GM18868 (cell line): Measurements from ENCODE around the gene VSIG10L.
A peak's percentile ranks its signal among the peaks of the same experiment; 100 is the strongest.

Experiments
- ATAC-seq: cut with Tn5 transposase; IDR thresholded peaks from one replicate; pipeline ENCODE4 v1.9.1; 2021; ENCODE audit warnings: mild to moderate bottlenecking, moderate library complexity; ENCODE audit not compliant: unreplicated experiment

The VSIG10L gene

DNA sequence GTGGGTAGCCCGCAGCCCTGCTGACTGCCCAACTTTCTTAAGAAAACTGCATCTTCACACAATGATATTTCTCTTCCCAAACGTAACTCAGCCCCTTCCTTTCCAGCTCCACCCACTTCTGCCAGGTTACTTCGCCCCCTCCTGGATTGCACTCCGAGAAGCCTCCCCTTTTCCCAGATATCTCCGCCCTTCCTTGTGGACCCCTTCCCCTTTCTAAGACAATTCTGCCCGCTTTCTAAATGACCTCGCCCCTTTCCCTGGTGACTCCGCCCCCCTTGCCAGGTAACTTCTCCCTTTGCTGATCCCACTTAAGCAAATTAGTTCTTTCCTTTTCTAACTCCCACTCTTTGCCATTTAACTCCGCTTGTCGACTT is 2.6 kb downstream of the VSIG10L start:
- ATAC-seq, result no peak

DNA sequence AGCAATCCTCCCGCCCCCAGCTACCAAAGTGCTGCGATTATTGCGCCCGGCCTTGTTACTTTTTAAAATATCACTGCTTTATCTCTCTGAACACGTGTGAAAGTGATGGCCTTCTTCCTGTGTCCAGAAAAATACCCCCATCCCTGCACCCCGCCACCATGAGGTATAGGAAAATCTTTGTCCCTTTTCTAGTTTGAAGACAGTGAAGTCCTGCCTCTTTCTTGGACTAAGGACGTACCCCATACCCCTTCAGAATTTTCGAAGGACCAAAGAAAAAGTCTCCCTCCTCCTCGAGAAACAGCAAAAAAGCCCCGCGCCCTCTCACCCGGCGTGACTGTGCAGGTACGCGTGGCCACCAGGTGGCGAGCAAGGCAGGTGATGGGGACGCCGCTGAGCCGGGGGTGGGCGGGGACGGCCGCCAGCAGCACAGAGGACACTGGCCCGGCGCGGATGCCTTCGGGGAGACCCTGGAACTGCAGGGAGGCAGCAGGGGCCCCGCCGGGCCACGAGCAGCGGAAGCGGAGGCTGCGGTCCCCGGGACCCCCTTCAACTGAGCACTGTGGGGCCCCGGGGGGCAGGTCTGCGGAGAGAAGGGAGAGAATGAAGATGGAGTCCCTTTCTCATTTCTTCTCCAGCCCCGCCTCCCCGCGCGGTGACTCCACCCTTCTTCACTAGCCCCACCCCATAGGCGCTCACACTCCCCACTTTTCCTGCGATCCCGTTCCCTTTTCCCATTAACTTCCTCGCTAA is 3.2 kb downstream of the VSIG10L start:
- ATAC-seq, result peak; percentile 60

DNA sequence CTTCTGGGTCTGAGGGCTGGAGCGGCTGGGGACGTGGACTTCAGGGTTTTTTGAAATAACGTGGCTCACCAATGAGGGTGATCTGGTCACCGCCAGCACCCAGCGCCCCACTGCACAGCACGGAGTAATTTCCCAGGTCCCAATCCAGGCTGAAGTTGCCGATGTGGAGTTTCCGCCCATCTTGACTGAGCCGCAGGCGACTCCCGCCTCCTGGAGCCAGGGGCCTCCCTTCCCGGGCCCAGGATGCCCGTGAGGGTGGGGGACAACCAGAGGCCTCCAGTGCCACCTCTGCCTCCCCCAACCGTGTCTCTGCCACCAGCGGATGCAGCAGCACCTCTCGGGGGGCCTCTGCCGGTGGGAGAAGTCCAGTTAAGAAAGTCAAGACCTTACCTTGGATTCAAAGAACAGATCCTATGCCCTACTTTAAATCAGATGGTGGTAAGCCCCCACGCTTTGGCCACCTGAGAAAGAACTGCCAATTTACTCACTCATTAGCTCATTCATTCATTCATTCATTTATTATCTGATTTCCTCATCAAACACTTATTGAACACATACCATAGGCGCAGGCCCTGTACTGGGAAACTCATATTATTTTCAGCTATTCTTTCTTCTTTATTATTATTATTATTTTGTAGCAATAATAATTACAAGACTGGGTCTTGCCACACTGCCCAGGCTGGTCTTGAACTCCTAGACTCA is 3.9 kb downstream of the VSIG10L start:
- ATAC-seq, result no peak

DNA sequence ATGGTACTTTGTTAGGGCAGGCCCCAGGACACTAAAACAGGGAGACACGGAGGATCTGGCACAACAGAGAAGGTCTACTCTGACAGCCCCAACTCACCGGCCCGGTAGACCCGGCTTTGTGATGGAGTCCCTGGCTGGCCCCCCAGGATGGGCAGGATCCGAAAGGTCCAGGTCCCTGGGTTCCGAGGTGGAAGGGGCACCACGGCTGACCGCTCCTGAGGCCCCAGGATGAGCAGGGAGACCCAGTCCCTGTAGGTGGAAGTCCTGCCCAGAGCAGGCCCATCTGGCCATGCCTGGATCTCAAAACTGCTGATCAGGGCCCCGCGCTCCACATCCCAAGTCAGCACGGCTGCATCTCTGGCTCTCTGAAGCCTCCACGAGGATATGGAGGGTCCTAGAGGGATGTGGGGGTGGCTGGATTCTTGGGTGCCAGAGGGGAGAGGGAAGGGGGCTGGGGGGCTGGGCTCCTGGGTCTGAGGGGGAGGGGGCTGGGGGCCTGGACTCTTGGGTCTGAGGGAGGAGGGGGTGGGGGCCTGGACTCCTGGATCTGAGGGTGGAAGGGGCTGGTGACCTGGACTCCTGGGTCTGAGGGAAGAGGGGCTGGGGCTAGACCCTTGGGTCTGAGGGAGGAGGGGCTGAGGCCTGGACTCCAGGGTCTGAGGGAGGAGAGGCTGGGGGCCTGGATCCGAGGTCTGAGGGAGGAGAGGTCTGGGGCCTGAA is 4.6 kb downstream of the VSIG10L start:
- no peak for ATAC-seq

DNA sequence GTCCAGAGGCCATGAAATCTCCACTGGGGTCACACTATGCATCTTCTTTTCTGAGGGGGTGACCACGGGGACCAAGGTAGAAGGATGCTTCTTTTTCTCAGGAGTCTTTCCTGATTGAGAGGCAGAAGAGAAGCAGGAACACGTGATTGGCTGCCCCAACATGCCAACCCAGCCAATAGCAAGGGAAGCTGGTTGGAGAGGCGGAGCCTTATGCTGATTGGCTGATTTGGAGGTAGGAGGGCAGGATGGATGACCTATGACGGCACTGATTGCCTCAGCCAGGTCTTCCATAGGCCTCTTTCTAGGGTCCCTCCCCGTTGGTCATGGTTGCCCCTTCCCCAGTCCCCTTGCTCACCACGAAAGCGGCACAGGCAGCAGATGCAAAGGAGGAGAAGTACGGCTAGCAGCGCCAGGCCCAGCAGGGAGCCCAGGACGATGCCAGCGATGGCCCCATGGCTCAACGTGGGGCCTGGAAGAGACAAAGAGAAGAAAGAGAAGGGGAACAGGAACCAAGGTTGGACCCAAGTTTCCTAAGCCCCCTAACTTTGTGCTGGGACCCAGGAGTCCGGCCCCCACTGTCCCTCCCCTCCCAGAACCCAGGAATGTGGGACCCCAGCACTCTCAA is 8.0 kb downstream of the VSIG10L start:
- no peak for ATAC-seq

DNA sequence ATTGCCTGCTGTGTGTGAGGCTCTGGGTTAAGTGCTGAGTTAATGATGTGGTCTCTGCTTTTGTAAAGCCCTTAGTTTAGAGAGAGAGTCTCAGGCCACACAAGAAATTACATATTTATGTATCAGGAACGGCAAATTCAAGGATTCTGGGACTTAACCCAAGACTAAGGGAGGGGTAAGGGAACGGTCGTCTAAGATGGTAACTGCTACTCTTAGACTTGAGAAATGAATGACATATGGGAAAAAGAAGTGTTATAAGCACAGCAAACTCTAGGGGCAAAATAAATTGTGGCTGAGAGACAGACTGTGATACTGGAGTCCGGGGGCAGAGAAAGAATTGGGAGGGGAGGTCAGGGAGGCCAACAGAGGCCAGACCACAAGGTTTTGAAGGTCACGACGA is 10.2 kb downstream of the VSIG10L start:
- no peak for ATAC-seq

DNA sequence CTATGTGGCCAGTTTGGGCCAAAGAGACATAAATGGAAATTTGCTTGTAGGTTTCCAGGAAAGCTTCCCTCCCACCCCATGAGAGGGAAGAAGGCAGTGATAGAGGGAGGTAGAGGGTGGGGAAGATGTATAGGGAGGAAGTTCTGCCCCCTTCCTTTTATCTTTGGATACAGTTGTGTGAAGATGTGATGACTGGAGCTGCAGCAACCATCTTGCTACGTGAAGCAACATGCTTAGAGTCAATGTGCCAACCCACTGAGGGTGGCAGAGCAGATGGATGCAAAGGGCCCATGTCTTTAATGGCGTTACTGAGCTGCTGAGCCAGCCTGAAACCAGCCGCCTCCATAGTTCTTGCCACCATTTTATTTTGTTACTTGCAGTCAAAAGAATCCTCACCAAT is 10.7 kb downstream of the VSIG10L start:
- no peak for ATAC-seq

DNA sequence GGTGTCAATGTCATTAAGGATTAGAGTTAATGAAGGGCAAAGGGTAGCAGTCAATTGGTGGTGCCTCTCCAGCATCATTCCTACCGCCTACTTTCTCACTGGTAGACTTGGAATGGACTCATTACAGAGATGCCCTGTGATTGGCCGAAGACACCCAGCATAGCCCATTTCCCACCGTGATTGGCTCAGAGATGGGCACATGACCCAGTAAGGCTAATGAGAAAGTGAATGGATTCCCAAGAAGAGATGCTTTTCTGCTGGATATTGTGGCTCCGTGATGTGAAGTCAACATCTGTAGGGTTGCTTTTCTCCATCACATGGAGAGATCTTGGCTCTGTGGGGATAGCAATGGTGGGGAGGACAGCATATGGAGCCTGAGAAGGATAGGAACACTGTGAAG is 11.6 kb downstream of the VSIG10L start:
- no peak for ATAC-seq

DNA sequence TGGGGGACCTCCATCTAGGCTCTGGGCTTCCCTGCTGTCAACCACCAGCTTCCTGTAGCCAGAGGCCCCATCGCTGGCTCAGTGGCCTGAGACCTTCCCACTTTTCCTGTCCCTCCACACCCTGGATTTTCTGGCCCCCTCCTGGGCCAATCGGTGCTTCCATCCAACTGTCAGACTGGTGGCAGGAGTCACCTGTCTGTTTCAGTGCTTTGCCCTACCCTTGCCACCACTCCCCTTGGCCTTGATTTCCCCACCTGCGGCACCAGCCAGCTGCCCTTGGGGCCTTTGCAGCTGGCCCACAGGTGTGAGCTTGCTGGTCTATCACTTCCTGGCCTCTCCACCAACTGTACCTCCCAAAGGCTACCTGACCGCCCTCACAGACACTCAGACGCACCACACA is 12.5 kb downstream of the VSIG10L start:
- ATAC-seq, result no peak

DNA sequence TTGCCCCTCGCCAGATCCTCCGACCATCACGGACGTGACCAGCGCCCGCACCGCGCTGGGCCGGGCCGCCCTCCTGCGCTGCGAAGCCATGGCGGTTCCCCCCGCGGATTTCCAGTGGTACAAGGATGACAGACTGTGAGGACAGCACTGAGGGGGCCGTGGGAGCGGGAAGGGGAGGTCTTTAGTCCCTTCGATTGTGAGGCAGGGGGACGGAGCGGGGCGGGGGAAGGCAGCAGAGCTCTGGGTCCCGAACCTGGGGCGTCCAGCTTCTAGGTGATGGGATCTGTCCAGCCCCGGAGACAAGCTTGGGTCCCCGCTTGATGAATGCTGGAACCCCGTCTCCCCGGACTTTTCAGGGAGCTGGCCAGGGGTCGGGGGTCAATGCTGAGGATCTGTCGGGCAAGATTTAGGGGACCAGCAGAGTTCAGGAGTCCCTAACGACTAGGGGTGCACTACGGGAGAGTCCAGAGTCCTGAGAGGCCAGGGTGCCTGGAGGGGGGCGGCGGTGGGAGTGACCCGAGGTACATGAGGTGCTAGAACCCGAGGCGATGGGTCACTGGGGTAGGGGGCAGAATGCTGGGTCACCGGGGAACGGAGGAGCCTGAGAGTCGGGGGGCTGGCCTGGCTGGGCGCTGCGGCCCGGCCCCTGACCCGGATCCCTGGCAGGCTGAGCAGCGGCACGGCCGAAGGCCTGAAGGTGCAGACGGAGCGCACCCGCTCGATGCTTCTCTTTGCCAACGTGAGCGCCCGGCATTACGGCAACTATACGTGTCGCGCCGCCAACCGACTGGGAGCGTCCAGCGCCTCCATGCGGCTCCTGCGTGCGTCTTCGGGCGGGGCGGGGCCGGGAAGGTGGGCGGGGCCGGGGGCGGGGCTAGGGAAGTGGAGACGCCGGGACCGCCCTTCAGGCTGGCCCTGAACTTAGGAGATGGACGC is 14.6 kb downstream of the VSIG10L start:
- ATAC-seq, result no peak

DNA sequence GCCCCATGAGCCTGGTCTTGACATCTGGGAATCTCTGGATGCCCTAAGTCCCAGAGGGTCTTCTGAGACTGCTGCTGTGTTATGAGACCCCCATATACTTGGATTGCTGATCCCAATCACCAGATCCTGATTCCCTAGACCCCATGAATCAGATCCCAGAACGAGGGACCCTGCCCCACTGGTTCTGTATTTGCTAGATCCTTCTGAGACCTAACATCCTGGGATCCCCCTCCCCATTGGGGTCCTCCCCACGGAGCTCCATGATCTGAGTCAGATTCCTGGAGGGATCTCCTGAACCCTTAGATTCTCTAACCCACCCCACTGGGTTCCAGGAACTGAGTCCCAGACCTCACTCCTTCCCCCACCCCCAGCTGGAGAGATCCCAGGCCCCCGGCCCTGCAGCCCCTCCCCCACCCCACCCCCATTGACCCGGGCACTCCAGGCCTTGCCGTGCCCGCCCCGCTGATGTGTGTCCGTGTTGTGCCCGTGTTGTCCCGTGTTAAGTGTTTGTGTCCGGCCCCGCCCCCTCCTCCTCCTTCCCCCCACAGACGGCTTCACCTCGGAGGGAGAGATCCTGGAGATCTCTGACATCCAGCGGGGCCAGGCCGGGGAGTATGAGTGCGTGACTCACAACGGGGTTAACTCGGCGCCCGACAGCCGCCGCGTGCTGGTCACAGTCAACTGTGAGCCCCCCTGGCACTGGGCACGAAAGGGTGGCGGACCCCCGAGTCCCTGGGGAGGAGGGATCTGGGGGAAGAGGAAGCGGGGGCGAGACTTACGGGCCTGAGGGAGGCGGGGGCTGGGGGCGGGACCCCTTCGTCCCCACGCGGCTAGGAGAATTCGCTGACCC is 15.5 kb downstream of the VSIG10L start:
- ATAC-seq, result no peak

DNA sequence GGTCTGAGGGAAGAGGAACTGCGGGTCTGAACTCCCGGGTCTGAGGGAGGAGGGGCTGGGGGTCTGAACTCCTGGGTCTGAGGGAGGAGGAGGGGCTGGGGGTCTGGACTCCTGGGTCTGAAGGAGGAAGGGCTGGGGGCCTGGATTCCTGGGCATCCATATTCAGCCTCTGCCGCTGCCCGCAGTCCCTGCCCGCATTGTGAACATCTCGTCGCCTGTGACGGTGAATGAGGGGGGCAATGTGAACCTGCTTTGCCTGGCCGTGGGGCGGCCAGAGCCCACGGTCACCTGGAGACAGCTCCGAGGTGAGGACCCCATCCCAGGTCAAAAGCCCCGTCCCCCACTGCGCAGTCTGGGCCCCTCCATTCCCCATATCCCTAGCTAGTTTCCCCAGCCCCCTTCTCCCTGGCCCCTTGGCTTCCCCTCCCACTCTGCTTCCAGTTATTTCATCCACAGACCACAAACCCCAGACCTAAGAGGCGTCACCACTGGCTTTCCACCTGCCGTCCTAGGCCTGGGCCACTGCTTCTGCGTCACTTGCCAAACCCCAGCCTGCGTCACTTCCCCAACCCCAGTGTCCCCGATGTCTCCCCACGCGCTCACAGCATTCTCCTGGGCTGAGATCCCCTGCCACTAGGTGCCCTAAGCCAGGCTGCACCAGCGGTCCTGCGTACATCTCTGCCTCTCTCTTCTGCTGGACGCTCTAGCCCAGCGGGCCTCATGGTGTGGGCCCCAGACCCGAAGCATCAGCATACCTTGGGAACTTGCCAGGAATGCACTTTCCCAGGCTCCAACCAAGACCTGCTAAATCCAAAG is 16.6 kb downstream of the VSIG10L start:
- ATAC-seq, result no peak

DNA sequence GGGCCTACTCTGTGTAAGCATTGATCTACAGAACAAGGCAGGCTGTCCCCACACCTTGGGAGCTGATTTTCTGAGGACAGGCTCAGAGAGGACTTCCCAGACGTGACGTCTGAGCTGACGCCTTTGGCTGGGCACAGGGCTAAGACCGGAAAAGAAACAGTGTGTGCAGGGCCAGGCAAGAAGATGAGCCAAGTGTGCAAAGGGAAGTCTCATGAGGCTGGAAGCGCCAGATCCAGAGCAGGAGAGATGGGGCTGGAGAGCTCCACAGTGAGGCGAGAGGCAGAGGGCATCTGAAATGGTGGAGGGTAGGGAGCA is 17.8 kb downstream of the VSIG10L start:
- no peak for ATAC-seq

DNA sequence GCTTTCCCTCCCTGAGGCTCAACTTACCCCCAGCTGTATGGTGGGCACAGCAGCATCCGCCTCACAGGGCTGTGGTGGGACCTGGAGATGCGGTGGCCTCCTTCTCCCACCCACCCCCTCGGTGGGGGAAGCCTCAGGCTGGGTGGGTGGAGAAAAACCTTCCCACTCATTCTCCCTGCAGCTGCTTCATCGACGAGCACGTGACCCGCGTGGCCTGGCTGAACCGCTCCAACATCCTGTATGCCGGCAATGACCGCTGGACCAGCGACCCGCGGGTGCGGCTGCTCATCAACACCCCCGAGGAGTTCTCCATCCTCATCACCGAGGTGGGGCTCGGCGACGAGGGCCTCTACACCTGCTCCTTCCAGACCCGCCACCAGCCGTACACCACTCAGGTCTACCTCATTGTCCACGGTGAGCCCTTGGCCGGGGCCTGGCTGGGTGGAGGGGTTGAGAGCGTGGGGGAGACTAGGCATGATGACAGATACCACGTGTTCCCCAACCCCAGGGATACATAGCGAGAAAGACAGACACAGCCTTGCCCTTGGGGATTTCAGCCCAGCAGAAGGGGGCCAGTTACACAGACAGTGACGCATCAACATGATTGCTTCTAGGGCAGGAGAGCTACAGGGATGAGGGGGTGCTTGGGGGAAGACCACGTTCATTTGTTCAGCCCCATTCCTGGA is 18.3 kb downstream of the VSIG10L start:
- no peak for ATAC-seq

DNA sequence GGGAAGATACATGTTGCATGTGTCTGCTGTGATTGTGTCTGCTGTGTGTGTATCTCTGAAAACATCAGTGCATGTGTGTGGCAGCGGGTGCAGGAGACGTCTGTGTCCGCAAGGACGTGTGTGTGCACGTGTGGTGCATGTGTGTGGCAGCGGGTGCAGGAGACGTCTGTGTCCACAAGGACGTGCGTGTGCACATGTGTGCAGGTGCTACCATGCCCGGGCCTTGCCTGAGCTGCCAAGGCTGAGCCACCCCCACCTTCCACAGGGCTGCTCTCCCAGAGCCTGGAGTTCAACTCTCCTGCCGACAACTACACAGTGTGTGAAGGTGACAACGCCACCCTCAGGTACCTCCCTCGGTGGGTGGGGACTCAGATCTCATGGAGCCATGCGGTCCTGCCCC is 20.1 kb downstream of the VSIG10L start:
- no peak for ATAC-seq

DNA sequence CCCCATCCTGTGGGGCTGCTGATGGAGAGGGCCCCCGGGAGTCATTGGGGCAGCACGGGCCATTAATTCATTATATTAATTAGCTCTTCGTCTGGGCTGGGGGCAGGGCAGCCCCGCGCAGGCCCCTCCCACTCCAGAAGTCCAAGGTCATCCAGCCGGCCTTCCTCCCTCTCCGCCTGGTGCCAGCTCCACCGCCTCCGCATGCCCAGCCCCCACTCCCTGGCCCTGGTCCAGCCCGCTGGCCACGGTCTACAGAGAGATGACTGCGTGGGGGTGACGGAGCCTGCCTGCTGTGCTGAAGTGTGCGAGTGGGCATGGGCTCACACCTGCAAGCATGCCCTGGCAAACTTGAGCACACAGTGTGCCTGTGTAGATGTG is 21.7 kb downstream of the VSIG10L start:
- no peak for ATAC-seq

DNA sequence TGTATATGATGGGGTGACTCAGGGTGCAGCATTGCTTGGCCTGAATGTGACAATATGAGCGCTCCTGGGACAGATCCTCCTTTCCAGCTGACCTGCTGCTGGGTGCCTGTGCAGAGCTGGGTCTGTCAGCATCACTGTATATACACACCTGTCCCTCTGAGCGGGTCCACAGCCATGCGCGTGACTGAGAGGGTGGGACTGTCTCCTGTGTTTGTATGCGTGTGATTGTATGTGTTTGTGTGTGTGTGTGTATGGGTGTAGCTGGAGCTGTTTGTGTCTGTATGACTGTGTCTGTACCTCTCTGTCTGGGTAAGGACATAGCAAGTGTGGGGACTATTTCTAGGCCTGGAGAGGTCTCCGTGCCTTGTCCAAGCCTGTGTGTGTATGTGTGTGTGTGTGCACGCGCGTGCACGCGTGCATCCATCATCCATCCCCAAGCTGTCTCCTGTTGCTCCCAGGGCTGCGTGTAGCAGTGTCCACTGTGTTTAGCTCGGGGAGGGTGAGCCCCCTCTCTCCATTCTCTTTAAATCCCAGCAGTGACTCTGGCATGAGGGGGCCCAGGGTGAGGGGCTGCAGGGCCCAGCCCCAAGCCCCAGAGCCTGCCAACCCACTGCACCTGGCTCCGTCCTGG is 22.2 kb downstream of the VSIG10L start:
- no peak for ATAC-seq
